ENCODE results near the gene TRIM66. TPM values are rescaled to one million over a fixed set of nuclear protein-coding genes. Genes with fewer than 3 reads are reported as not detected.

The TRIM66 gene
- polyA plus RNA-seq, 3 donors: 0.04 to 12.0 (median 0.47) TPM

GRCh38 chr11:8665222-8665621 is 17.2 kb downstream of the TRIM66 start:
- H3K4me3 Mint-ChIP-seq: no peak overlapping the region
- Histone ChIP-seq H4K20me1 (ENCODE audit: insufficient read depth, low read length) (no peaks in the 10 kb centered on the region), H3K27me3 (ENCODE audit: control insufficient read depth in 2 of 2, insufficient read depth in 2 of 2, low read length in 2 of 2) (no peaks in the 10 kb centered on the region), H3K36me3 (replicated peaks in 1 of 2; ENCODE audit: control insufficient read depth in 1 of 2, insufficient read depth in 2 of 2, low read length in 2 of 2) (peaks cover 28 to 40% of the 10 kb centered on the region in 2 donors), H3K4me2 (replicated peaks; ENCODE audit: extremely low read depth, low read length, poor library complexity, severe bottlenecking) (no peak overlapping the region), H3K79me2 (ENCODE audit: insufficient read depth, low read length) (no peaks in the 10 kb centered on the region), H3K27ac (ENCODE audit: low read depth in 1 of 2, low read length in 2 of 2) (no peak overlapping the region), H3K4me1 (ENCODE audit: control insufficient read depth in 1 of 2, insufficient read depth in 2 of 2, low read length in 2 of 2) (no peaks in the 10 kb centered on the region), H3K9ac (ENCODE audit: insufficient read depth, low read length, poor library complexity, severe bottlenecking) (no peak overlapping the region), H3K9me3 (replicated peaks in 1 of 2; ENCODE audit: control insufficient read depth in 1 of 2, insufficient read depth in 1 of 2, low read length in 2 of 2) (no peaks in the 10 kb centered on the region), H3K4me3 (replicated peaks in 1 of 3; ENCODE audit: low read depth in 2 of 3, low read length in 3 of 3) (no peak overlapping the region), H2AFZ (ENCODE audit: insufficient read depth, low read depth, low read length, poor library complexity, severe bottlenecking) (no peak overlapping the region)
- peak overlapping the region in 1 of 7 donors; percentile 64 for H3K27ac Mint-ChIP-seq
- peaks cover 0 to under 1% (median 0%) of the 10 kb centered on the region in 3 donors for H3K27me3 Mint-ChIP-seq (ENCODE audit: low read depth in 3 of 3)
- WGBS (ENCODE audit: insufficient coverage): 100% methylated on average over 1 of the region's 1 CpG
- no peaks in the 10 kb centered on the region for H3K9me3 Mint-ChIP-seq
- TF ChIP-seq CTCF (IDR thresholded peaks at IDR 0.05): no peak
- H3K36me3 Mint-ChIP-seq: peaks cover 20 to 30% of the 10 kb centered on the region in 2 donors
- DNase-seq: no peak
- intact Hi-C loops (cut with micrococcal nuclease): no loop called here
- H3K4me1 Mint-ChIP-seq: no peaks in the 10 kb centered on the region

- Mint-ChIP-seq H3K27me3 (ENCODE audit: low read depth in 3 of 3) (peaks cover 0 to 3% (median 0%) of the 10 kb centered on the region in 3 donors), H3K27ac (no peak overlapping the region), H3K9me3 (no peaks in the 10 kb centered on the region), H3K4me3 (no peak overlapping the region), H3K36me3 (peaks cover 12 to 26% of the 10 kb centered on the region in 2 donors), H3K4me1 (no peaks in the 10 kb centered on the region)
- WGBS (ENCODE audit: insufficient coverage): 97% methylated on average over 4 of the region's 6 CpGs
- no peak overlapping the region for H3K4me3 ChIP-seq (replicated peaks in 1 of 3; ENCODE audit: low read depth in 2 of 3, low read length in 3 of 3)
- no peaks in the 10 kb centered on the region for H4K20me1 ChIP-seq (ENCODE audit: insufficient read depth, low read length)
- H3K9ac ChIP-seq (ENCODE audit: insufficient read depth, low read length, poor library complexity, severe bottlenecking): no peak overlapping the region
- no peak for TF ChIP-seq CTCF (IDR thresholded peaks at IDR 0.05)
- no peaks in the 10 kb centered on the region for H3K27me3 ChIP-seq (ENCODE audit: control insufficient read depth in 2 of 2, insufficient read depth in 2 of 2, low read length in 2 of 2)
- intact Hi-C loops (cut with micrococcal nuclease): no loop called here
- H3K27ac ChIP-seq (ENCODE audit: low read depth in 1 of 2, low read length in 2 of 2): no peak overlapping the region
- no peaks in the 10 kb centered on the region for H3K79me2 ChIP-seq (ENCODE audit: insufficient read depth, low read length)
- no peaks in the 10 kb centered on the region for H3K4me1 ChIP-seq (ENCODE audit: control insufficient read depth in 1 of 2, insufficient read depth in 2 of 2, low read length in 2 of 2)
- H2AFZ ChIP-seq (ENCODE audit: insufficient read depth, low read depth, low read length, poor library complexity, severe bottlenecking): no peak overlapping the region
- no peak overlapping the region for H3K4me2 ChIP-seq (replicated peaks; ENCODE audit: extremely low read depth, low read length, poor library complexity, severe bottlenecking)
- no peaks in the 10 kb centered on the region for H3K9me3 ChIP-seq (replicated peaks in 1 of 2; ENCODE audit: control insufficient read depth in 1 of 2, insufficient read depth in 1 of 2, low read length in 2 of 2)
- peaks cover 16 to 25% of the 10 kb centered on the region in 2 donors for H3K36me3 ChIP-seq (replicated peaks in 1 of 2; ENCODE audit: control insufficient read depth in 1 of 2, insufficient read depth in 2 of 2, low read length in 2 of 2)
- no peak for DNase-seq
These were observed 21.3 kb downstream of the TRIM66 start for GRCh38 chr11:8661001-8661795.
